Endothelial cell of umbilical vein (primary cell): ENCODE data around the gene PHKG2.

Source experiments
- CTCF ChIP-seq, 2 donors: IDR thresholded peaks; 1 replicate in 1 of 2; 2 replicates in 1 of 2; pipeline ENCODE4 v1.5.1; 2011; ENCODE audit warnings: low read length in 2 of 2, mild to moderate bottlenecking in 2 of 2, moderate library complexity in 2 of 2, control low read depth in 1 of 2, inconsistent platforms in 1 of 2, low read depth in 1 of 2; ENCODE audit not compliant: insufficient read depth in 1 of 2; ENCODE audit errors: extremely low read depth in 1 of 2
- EZH2 ChIP-seq: IDR thresholded peaks from 2 replicates; pipeline ENCODE4 v1.6.1; 2012; ENCODE audit warnings: borderline replicate concordance, low read depth, mild to moderate bottlenecking, moderate library complexity, low read length, inconsistent platforms; ENCODE audit not compliant: severe bottlenecking
- FOS ChIP-seq: IDR thresholded peaks from 2 replicates; pipeline ENCODE4 v1.6.1; 2011; ENCODE audit warnings: mild to moderate bottlenecking, low read length, moderate library complexity, borderline replicate concordance; ENCODE audit not compliant: insufficient read depth
- GATA2 ChIP-seq: IDR thresholded peaks from 2 replicates; pipeline ENCODE4 v1.7.0; 2011; ENCODE audit warnings: low read depth, mild to moderate bottlenecking, moderate library complexity, mixed read lengths, low read length; ENCODE audit not compliant: insufficient read length, insufficient read depth
- JUN ChIP-seq: IDR thresholded peaks from 2 replicates; pipeline ENCODE4 v1.6.1; 2011; ENCODE audit warnings: borderline replicate concordance, low read depth; ENCODE audit not compliant: insufficient read length, insufficient read depth
- MAX ChIP-seq: IDR thresholded peaks from 2 replicates; pipeline ENCODE4 v1.6.1; 2011; ENCODE audit not compliant: insufficient read depth, insufficient read length
- MYC ChIP-seq: IDR thresholded peaks from one replicate; pipeline ENCODE4 v1.6.1; 2011; ENCODE audit warnings: mild to moderate bottlenecking, low read depth, low read length
- POLR2A ChIP-seq: IDR thresholded peaks from 2 replicates; pipeline ENCODE4 v1.6.1; 2012; ENCODE audit warnings: low read depth, mild to moderate bottlenecking, control low read depth, low read length
- POLR2AphosphoS5 ChIP-seq: IDR thresholded peaks from 2 replicates; pipeline ENCODE4 v1.6.1; 2012; ENCODE audit warnings: low read depth, mild to moderate bottlenecking, control low read depth, low read length, moderate library complexity; ENCODE audit not compliant: insufficient read depth

GRCh38 chr16:30722916-30723315 lies 25.3 kb upstream of the PHKG2 start:
- TF ChIP-seq CTCF (IDR thresholded peaks at IDR 0.05; ENCODE audit: extremely low read depth in 1 of 2, insufficient read depth in 1 of 2, low read depth in 1 of 2, low read length in 2 of 2) (no peak), JUN (no peak), POLR2A (no peak), MYC (no peak), EZH2 (no peak), MAX (no peak), POLR2AphosphoS5 (no peak), GATA2 (no peak), FOS (no peak)
